Activated CD4-positive, alpha-beta T cell treated with anti-CD3 and anti-CD28 coated beads, Interleukin-2, Interleukin-6, amounts not matched to agents 100 ng/mL and 50 ng/mL, durations not matched to agents 16 hours and 8 hours (primary cell): Measurements from ENCODE around the gene DLG1.

ENCODE experiments used
- DNase-seq: peaks from one replicate; pipeline ENCODE4 v3.0.0-alpha.2; 2020

Gene DLG1

GRCh38 chr3:197026481-197026866, 271.9 kb downstream of the DLG1 start:
- DNase-seq = no peak

DNA sequence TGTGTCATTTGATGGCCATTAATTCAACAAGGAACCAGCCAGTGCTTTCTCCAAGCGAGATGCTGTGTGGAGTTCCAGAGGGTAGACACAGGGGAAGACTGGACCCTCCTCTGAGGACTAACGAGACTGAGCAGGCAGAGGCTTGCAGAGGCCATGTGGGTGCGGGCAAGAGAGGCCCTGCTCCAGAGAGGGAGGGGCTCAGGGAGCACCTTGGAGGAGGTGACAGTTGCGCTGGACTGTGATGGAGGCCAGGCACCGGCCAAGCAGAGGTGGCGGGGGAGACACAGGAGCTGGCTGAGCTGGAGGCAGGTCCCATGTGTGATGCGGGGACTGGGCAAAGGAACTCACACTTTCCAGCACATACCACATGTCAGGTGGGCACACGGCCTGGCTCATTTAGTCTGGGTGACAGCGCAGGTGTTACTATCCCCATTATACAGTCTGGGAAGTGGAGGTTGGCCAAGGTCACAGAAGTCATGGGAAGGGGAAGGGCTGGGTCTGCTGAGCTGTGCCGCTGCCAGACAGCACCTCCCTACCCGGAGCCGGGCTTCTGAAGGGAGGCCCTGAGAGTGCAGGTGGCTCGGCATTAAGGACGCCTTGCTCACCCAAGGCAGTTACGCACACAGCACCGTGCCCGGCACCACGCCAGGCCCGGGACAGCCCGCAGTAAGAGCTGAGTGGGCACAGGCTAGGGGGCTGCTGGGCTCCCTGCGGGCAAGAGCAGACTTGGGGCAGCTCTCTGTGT, 272.5 kb downstream of the DLG1 start:
- no peak for DNase-seq

DNA sequence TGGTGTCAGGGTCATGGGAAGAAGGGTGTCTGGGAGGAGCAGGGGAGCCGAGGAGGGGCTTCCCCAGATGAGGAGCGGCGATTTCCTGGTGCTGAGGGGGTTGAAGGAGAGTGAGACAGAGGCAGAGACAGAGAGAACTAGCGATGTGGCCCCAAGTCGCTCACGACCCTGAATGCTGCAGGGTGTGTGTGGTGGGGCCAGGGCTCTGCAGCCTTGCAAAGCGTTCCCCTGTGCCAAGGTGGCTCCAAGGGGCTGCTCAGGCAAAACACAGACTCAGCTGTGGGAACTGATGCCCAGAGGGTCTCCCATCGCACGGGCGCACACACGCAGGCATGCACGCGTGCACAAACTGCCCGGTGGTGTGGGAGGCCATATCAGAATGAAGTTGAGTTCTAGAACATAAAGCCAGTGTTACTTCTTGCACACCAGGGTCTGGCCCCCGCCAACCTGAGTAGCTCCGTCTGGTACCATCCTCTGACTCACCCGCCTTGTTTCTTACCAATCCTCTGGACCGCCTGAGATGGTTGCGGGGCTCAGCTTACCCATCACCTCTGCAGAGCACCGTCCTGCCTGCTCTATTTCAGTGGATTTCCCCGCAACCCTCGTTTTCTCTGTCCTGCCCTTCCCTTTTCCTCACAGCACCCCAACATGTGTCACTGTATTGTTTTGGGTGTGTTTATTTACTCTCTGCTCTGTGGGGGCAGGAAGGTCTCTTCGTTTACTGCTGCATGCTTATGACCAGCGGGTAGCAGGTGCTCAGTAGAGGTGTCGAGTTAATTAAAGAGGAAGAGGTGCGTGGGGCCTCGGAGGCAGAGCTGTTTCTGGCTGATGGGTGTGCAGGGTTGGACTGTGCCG, 273.3 kb downstream of the DLG1 start:
- DNase-seq = no peak

DNA sequence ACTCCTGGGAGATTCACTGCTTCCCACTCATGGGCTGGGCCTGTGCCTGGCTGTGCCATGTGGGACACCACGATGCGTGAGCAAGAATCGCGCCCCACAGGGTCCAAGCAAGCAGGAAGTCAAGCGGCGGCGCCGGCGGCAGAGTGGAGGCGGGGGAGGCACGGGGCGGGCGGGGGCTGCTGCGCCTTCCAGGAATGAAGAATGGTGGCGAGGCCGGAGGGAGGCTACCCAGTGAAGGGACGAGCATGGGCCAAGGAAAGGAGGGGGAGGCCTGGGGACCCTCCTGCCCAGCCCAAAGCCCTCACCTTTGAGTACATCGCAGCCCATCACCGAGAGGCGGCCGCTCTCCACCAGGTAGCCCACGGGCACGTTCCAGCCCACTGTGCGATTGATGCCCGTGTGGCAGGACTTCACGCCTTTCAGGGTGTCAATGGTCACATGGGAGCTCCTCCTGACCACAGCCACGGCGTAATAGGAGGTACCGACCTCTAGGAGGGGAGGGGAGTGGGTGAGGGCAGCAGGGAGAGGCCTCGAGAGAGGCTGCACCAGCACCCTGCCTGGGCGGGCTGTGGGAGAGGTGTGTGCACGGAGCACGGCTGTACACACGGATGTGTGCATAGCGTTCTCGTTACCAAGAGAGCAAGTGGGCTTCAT, 274.3 kb downstream of the DLG1 start:
- DNase-seq = no peak

GRCh38 chr3:197023241-197023997, 275.0 kb downstream of the DLG1 start:
- no peak for DNase-seq

GRCh38 chr3:197022405-197023231, 275.8 kb downstream of the DLG1 start:
- DNase-seq = no peak

DNA sequence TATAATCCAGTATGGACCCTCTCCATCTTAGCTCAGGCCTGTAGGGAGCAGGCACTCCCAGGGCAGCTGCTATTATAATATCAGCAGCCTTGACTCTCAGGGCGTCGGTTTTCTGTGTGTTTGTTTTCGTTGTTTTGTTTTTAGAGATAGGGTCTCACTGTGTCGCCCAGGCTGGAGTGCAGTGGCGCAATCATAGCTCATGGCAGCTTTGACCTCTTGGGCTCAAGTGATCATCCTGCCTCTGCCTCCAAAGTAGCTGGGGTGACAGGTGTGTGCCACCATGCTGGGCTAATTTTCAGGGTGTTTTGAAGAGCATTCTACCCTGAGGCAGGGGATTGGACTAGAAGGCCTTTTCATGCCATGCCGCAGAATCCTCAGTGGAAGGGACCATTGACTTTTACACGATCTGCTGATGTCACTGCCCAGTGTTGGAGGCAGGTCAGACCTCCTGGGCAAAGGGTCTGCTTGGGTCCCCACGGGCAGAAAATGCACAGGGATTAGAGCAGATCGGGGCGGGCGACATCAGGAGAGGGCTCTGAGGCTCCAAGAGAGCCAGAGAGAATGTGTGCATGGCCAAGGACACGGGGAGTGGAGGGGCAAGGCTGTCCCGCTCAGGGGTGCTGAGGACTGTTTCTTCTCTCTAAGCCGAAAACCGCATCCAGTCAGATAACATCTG, 276.5 kb downstream of the DLG1 start:
- DNase-seq = no peak

GRCh38 chr3:197021231-197021630, 277.2 kb downstream of the DLG1 start:
- no peak for DNase-seq

GRCh38 chr3:197019535-197019934, 278.9 kb downstream of the DLG1 start:
- no peak for DNase-seq

DNA sequence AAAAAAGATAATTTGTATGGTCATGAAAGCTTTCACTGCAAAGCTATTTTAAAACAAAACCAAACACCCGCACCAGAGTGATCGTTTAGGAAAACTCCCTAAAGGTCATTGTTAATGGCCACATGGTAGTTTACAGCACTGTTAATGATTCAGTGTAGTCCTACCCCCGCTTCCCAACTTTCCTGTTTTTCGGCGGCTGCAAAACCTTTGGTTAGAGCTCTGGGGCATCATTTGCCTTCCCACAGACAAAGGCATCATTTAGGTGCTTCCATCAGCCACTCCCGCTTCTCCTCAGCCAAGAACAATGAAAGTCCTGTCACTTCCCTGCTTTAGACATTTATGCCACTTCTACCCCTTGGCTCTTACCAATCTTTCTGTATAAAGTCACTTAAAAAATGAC, 279.4 kb downstream of the DLG1 start:
- no peak for DNase-seq

GRCh38 chr3:197017003-197017402, 281.4 kb downstream of the DLG1 start:
- no peak for DNase-seq

GRCh38 chr3:197015790-197016736, 282.3 kb downstream of the DLG1 start:
- no peak for DNase-seq

DNA sequence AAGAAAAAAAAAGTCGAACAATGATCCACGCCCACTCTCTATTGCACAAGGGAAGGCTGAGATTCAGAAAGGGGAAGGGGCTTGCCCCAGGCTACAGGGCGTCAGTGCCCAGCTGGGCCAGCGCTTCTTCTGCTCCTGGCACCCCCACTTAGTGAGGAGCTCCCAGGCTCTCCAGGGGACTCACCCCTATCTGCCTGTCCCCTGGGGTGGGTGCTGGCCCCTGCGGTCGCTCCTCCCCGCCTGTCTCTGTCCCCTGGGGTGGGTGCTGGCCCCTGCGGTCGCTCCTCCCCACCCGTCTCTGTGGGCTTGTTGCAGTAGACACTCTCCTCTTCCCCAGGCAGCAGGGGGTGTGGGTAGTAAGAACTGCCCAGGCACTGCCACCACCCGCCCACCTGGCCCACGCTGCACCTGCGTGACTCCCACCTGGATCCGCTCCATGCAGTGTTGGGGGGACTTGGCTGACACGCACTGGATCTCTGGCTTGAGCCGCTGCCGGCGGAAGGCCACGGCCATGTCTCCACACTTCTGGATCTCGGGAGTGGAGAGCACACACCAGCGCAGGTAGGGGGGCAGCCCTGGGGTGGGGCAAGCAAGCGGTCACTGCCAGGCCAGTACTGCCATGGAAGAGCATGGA, 283.4 kb downstream of the DLG1 start:
- DNase-seq = no peak

- DNase-seq = no peak
These were observed 284.4 kb downstream of the DLG1 start for GRCh38 chr3:197014024-197014423.

GRCh38 chr3:197012540-197012883, 285.9 kb downstream of the DLG1 start:
- DNase-seq = no peak

- no peak for DNase-seq
These were observed 286.5 kb downstream of the DLG1 start for GRCh38 chr3:197011780-197012539.

DNA sequence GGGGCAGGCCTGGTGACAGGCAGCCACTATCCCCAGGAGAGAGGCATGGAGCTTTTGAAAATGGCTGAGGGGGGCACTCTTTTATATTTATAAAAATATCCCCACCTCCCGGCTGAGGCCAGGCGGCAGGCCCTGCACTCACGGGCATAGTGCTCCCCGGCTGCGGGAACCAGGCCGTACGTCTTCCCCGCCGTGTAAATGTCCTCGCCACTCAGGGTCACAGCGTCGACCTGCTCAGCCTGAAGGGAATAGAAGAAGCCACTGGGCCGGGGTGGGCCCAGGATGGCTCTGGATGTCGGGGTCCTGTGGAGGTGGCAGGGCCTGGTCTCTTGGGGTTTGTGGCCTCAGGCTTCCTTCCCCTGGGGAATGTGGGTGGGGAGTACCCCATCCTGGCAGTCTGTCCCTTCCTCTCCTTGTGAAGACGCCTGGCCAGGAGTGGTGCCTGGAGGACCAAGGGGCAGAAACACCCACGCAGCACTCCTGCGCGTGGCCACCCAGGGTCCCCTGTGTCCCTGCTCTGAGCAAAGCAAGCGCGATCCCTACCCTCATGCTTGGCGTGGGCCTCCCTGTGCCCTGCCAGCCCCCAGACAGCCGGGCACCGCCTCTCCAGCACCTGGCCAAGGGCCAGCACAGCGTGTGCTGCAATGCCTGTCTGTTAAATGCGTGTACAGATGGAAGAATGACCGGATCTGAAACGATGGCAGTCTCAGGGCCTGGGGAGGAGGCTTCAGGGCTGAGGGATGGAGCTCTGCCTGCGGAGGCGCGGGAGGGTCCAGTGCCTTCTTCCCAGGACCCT, 287.7 kb downstream of the DLG1 start:
- DNase-seq = no peak

GRCh38 chr3:197009532-197010019, 288.8 kb downstream of the DLG1 start:
- DNase-seq = no peak
